ENCODE measurements around the gene SRP9.

SRP9 gene

GRCh38 chr1:225763716-225764548 is 13.7 kb upstream of the SRP9 start:
- peaks cover 3% of the 10 kb centered on the region for H3K27me3 Mint-ChIP-seq (ENCODE audit: low read depth)
- no peaks in the 10 kb centered on the region for H3K36me3 Mint-ChIP-seq (ENCODE audit: low read depth)
- H3K27ac Mint-ChIP-seq, result no peak overlapping the region
- H3K4me1 Mint-ChIP-seq (ENCODE audit: low read depth), result no peaks in the 10 kb centered on the region
- H3K9me3 Mint-ChIP-seq, result no peaks in the 10 kb centered on the region
- H3K4me3 Mint-ChIP-seq, result no peak overlapping the region
- no peak for DNase-seq (ENCODE audit: low spot score)

GRCh38 chr1:225765982-225766674 is 11.5 kb upstream of the SRP9 start:
- Mint-ChIP-seq H3K9me3 (no peaks in the 10 kb centered on the region), H3K4me3 (no peak overlapping the region), H3K27me3 (ENCODE audit: low read depth) (no peaks in the 10 kb centered on the region), H3K36me3 (ENCODE audit: low read depth) (no peaks in the 10 kb centered on the region), H3K27ac (no peak overlapping the region), H3K4me1 (ENCODE audit: low read depth) (no peaks in the 10 kb centered on the region)
- DNase-seq (ENCODE audit: low spot score), result no peak

GRCh38 chr1:225766967-225767633 is 10.5 kb upstream of the SRP9 start:
- H3K27me3 Mint-ChIP-seq (ENCODE audit: low read depth), result no peaks in the 10 kb centered on the region
- no peak overlapping the region for H3K27ac Mint-ChIP-seq
- H3K36me3 Mint-ChIP-seq (ENCODE audit: low read depth), result no peaks in the 10 kb centered on the region
- DNase-seq (ENCODE audit: low spot score), result no peak
- H3K4me1 Mint-ChIP-seq (ENCODE audit: low read depth), result no peaks in the 10 kb centered on the region
- no peak overlapping the region for H3K4me3 Mint-ChIP-seq
- H3K9me3 Mint-ChIP-seq, result no peaks in the 10 kb centered on the region

- Mint-ChIP-seq H3K27ac (no peak overlapping the region), H3K9me3 (no peaks in the 10 kb centered on the region), H3K36me3 (ENCODE audit: low read depth) (no peaks in the 10 kb centered on the region), H3K4me3 (no peak overlapping the region), H3K27me3 (ENCODE audit: low read depth) (no peaks in the 10 kb centered on the region), H3K4me1 (ENCODE audit: low read depth) (no peaks in the 10 kb centered on the region)
- DNase-seq (ENCODE audit: low spot score), result no peak
Observed at GRCh38 chr1:225767634-225768540, 9.7 kb upstream of the SRP9 start.

DNA sequence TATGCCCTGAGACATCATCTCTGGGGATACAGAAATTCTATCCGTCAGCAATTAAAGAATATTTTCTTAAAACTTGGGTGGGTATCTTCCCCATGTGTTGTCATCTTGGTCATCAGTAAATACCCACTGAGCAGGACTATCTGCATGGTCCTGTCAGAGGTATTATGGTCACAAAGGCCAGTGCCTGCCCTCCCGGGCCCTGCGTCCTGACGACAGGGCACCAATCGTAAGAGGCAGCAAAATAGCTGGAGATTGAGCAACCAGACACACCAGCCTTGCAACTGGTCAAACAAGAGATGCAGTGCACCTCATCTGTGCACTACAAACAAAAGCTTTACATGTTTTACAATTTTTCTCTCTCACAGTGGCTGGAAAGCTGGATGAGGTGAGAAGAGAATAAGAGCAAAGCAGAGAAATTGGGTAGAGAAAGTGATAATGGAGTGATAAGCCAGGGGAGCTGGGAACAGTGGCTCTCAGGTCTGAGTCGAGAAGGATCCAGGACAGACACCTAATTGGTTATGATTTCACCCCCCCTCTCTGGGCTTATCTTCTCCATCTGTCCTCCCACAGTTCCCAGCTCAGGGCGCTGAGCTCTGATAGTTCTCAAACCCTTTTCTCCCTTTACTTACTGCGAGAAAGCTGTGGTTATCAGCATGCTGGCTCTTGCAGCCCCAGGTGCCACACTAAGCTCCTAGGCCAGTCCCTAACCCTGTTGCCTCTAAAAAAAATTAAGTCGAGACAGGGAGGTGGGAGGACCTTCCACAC is 8.8 kb upstream of the SRP9 start:
- Mint-ChIP-seq H3K9me3 (no peaks in the 10 kb centered on the region), H3K27ac (no peak overlapping the region), H3K4me1 (ENCODE audit: low read depth) (no peaks in the 10 kb centered on the region), H3K27me3 (ENCODE audit: low read depth) (peaks cover 2% of the 10 kb centered on the region), H3K4me3 (no peak overlapping the region), H3K36me3 (ENCODE audit: low read depth) (no peaks in the 10 kb centered on the region)
- DNase-seq (ENCODE audit: low spot score), result no peak

GRCh38 chr1:225769687-225770086 is 7.9 kb upstream of the SRP9 start:
- Mint-ChIP-seq H3K27me3 (ENCODE audit: low read depth) (peaks cover 2% of the 10 kb centered on the region), H3K4me3 (no peak overlapping the region), H3K9me3 (no peaks in the 10 kb centered on the region), H3K27ac (no peak overlapping the region), H3K36me3 (ENCODE audit: low read depth) (no peaks in the 10 kb centered on the region), H3K4me1 (ENCODE audit: low read depth) (no peaks in the 10 kb centered on the region)
- DNase-seq (ENCODE audit: low spot score), result no peak

DNA sequence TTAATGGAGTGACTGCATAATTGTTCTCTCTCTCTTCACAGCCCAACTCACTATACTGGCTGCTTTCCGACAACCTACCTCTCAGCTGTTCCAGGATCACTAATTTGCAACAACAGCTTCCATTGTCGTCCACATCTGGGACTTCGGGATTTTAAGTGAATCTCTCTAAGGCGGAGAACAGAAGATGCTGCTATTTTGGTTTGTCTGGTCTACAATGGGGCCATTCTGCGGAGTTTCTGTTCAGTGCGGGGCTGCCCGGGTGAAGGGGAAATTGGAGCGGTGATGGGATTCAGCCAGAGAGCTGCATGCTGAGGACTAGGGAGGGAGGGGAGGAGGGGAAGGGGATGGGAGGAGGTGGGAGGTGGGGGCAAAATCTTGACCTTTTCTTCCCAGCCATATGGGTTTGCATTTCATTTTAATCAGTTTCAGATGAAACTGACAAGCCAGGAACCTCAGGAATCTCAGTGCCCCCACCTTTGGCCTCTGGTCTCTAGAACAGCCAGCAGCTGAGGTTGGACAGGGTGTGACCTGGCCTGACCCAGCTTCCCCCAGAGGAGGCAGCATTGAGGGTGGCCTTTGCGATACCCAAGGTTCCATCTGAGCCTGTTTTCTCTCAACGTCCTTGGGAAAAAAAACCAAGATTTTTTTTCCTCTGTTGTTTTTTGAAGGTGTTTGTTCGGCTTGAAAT is 6.9 kb upstream of the SRP9 start:
- H3K9me3 Mint-ChIP-seq, result no peaks in the 10 kb centered on the region
- no peak for DNase-seq (ENCODE audit: low spot score)
- H3K4me3 Mint-ChIP-seq, result no peak overlapping the region
- H3K27ac Mint-ChIP-seq, result no peak overlapping the region
- no peaks in the 10 kb centered on the region for H3K36me3 Mint-ChIP-seq (ENCODE audit: low read depth)
- H3K4me1 Mint-ChIP-seq (ENCODE audit: low read depth), result peaks cover 1% of the 10 kb centered on the region
- peaks cover 2% of the 10 kb centered on the region for H3K27me3 Mint-ChIP-seq (ENCODE audit: low read depth)

DNA sequence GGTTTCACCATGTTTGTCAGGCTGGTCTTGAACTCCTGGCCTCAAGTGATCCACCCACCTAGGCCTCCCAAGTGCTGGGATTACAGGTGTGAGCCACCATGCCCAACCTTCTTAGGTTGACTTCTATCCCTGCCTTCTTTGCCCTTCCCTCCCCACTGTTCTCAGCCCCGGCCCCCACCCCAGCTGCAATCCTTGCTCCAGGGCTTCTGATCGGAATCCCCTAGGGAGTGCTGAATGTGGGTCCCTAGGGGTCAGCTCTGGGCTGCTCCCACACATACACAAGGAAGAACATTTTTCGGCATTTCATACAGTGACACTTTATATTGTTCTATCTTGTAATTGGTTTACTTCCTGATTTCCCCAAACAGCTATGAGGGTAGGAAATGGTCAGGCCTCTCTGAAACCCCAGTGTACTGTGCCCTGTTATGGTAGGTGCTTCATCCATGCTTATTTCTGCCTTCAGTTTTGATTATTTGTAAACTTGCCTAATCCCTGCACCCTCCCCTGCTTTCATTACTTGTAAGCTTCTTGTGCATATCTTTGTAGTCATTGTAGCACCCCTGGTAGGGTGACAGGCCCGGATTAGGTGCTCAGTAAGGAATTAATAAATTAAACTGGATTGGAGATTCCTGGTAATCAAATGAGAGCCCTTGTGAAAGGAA is 5.8 kb upstream of the SRP9 start:
- no peak overlapping the region for H3K27ac Mint-ChIP-seq
- no peaks in the 10 kb centered on the region for H3K36me3 Mint-ChIP-seq (ENCODE audit: low read depth)
- peaks cover 1% of the 10 kb centered on the region for H3K4me1 Mint-ChIP-seq (ENCODE audit: low read depth)
- peaks cover 2% of the 10 kb centered on the region for H3K27me3 Mint-ChIP-seq (ENCODE audit: low read depth)
- no peaks in the 10 kb centered on the region for H3K9me3 Mint-ChIP-seq
- no peak overlapping the region for H3K4me3 Mint-ChIP-seq
- no peak for DNase-seq (ENCODE audit: low spot score)

- peak; percentile 22 for DNase-seq (ENCODE audit: low spot score)
- Mint-ChIP-seq H3K27ac (no peak overlapping the region), H3K36me3 (ENCODE audit: low read depth) (no peaks in the 10 kb centered on the region), H3K4me1 (ENCODE audit: low read depth) (peaks cover 1% of the 10 kb centered on the region), H3K27me3 (ENCODE audit: low read depth) (peaks cover 2% of the 10 kb centered on the region), H3K4me3 (no peak overlapping the region), H3K9me3 (no peaks in the 10 kb centered on the region)
Observed at GRCh38 chr1:225772323-225772768, 5.3 kb upstream of the SRP9 start.

- Mint-ChIP-seq H3K9me3 (no peaks in the 10 kb centered on the region), H3K4me1 (ENCODE audit: low read depth) (peaks cover 1% of the 10 kb centered on the region), H3K27me3 (ENCODE audit: low read depth) (peaks cover 2% of the 10 kb centered on the region), H3K36me3 (ENCODE audit: low read depth) (no peaks in the 10 kb centered on the region), H3K27ac (no peak overlapping the region), H3K4me3 (no peak overlapping the region)
- no peak for DNase-seq (ENCODE audit: low spot score)
Observed at GRCh38 chr1:225772848-225773247, 4.8 kb upstream of the SRP9 start.

- DNase-seq (ENCODE audit: low spot score), result no peak
- peaks cover 2% of the 10 kb centered on the region for H3K27me3 Mint-ChIP-seq (ENCODE audit: low read depth)
- peaks cover 7% of the 10 kb centered on the region for H3K36me3 Mint-ChIP-seq (ENCODE audit: low read depth)
- no peaks in the 10 kb centered on the region for H3K9me3 Mint-ChIP-seq
- H3K27ac Mint-ChIP-seq, result no peak overlapping the region
- H3K4me3 Mint-ChIP-seq, result no peak overlapping the region
- H3K4me1 Mint-ChIP-seq (ENCODE audit: low read depth), result peaks cover 5% of the 10 kb centered on the region
Observed at GRCh38 chr1:225774281-225775147, 3.1 kb upstream of the SRP9 start.
